ENCODE results near the gene GATA6.
"Not testable (repeated sequence)": the region's sequence is repeated elsewhere in the genome, so short reads cannot be mapped to it uniquely, and the experiment has no call there.

The GATA6 gene

GRCh38 chr18:22219568-22220355, 50.4 kb downstream of the GATA6 start:
- H3K4me3 ChIP-seq (ENCODE audit: low read depth, low read length), result no peak overlapping the region
- ChIA-PET CTCF (interaction anchor here (0.5 to 1.6 kb wide), 9 partner anchors 9 to 346 kb away, joined by 3 to 10 read pairs (median 3); no protein-coding TSS in a partner anchor), POLR2A (interaction anchor here (1.6 kb wide), 1 partner anchor 50 kb away, joined by 8 read pairs; the partner anchor contains the start of gene GATA6)
- no peaks in the 10 kb centered on the region for H3K36me3 ChIP-seq (ENCODE audit: control insufficient read depth in 2 of 2, insufficient read depth in 1 of 2, low read length in 2 of 2)
- no peaks in the 10 kb centered on the region for H3K9me3 ChIP-seq (ENCODE audit: control insufficient read depth, insufficient read depth, low read depth, low read length)
- peaks cover 10% of the 10 kb centered on the region for H3K4me1 ChIP-seq (ENCODE audit: control insufficient read depth, insufficient read depth, low read length)
- TF ChIP-seq ZNF121 (tag by site-specific recombination; IDR thresholded peaks at IDR 0.05), result 0 out of 2 replicates have a peak, but pooled peaks have one; percentile 19
- TF ChIP-seq MZF1 (tag by site-specific recombination; IDR thresholded peaks at IDR 0.05; ENCODE audit: borderline replicate concordance), result 0 out of 2 replicates have a peak, but pooled peaks have one; percentile 20
- TF ChIP-seq ZNF335 (tag by site-specific recombination; conservative IDR thresholded peaks at IDR 0.05), result peak; percentile 43; the same call in 1 of the 2 replicates
- no peak for TF ChIP-seq EGR2 (tag by site-specific recombination; IDR thresholded peaks at IDR 0.05; ENCODE audit: low read depth)
- no peak overlapping the region for H3K27ac ChIP-seq (ENCODE audit: extremely low read depth, low read depth, low read length)

GRCh38 chr18:22220585-22220984, 51.2 kb downstream of the GATA6 start:
- TF ChIP-seq ZNF146 (tag by site-specific recombination; IDR thresholded peaks at IDR 0.05) (peak; percentile 95), ZNF280D (tag by site-specific recombination; IDR thresholded peaks at IDR 0.05) (0 out of 2 replicates have a peak, but pooled peaks have one; percentile 84), ZNF580 (tag by site-specific recombination; IDR thresholded peaks at IDR 0.05) (peak; percentile 67)
- not testable (repeated sequence) for H3K36me3 ChIP-seq (ENCODE audit: control insufficient read depth in 2 of 2, insufficient read depth in 1 of 2, low read length in 2 of 2); H3K27ac ChIP-seq (ENCODE audit: extremely low read depth, low read depth, low read length); H3K4me1 ChIP-seq (ENCODE audit: control insufficient read depth, insufficient read depth, low read length); H3K9me3 ChIP-seq (ENCODE audit: control insufficient read depth, insufficient read depth, low read depth, low read length); H3K4me3 ChIP-seq (ENCODE audit: low read depth, low read length)
- CTCF ChIA-PET, result interaction anchor here (0.7 to 1.6 kb wide), 4 partner anchors 125 to 342 kb away, joined by 3 to 10 read pairs (median 3); no protein-coding TSS in a partner anchor
- POLR2A ChIA-PET, result interaction anchor here (1.6 kb wide), 1 partner anchor 51 kb away, joined by 8 read pairs; the partner anchor contains the start of gene GATA6

- no peaks in the 10 kb centered on the region for H3K9me3 ChIP-seq (ENCODE audit: control insufficient read depth, insufficient read depth, low read depth, low read length)
- no peaks in the 10 kb centered on the region for H3K36me3 ChIP-seq (ENCODE audit: control insufficient read depth in 2 of 2, insufficient read depth in 1 of 2, low read length in 2 of 2)
- no peak overlapping the region for H3K27ac ChIP-seq (ENCODE audit: extremely low read depth, low read depth, low read length)
- ChIA-PET POLR2A (no interaction called here), CTCF (interaction anchor here (1.0 kb wide), 1 partner anchor 157 kb away, joined by 5 read pairs; no protein-coding TSS in a partner anchor)
- peaks cover 10% of the 10 kb centered on the region for H3K4me1 ChIP-seq (ENCODE audit: control insufficient read depth, insufficient read depth, low read length)
- TF ChIP-seq ZBTB11 (tag by site-specific recombination; conservative IDR thresholded peaks at IDR 0.05; ENCODE audit: low read depth), result no peak
- no peak for TF ChIP-seq ZNF223 (tag by site-specific recombination; IDR thresholded peaks at IDR 0.05)
- no peak for TF ChIP-seq ZBTB49 (tag by site-specific recombination; IDR thresholded peaks at IDR 0.05; ENCODE audit: low read depth)
- no peak for TF ChIP-seq ZNF561 (tag by site-specific recombination; IDR thresholded peaks at IDR 0.05; ENCODE audit: borderline replicate concordance)
- TF ChIP-seq OSR2 (tag by site-specific recombination; IDR thresholded peaks at IDR 0.05), result no peak
- no peak for TF ChIP-seq ZNF280D (tag by site-specific recombination; IDR thresholded peaks at IDR 0.05)
- TF ChIP-seq ZNF16 (tag by site-specific recombination; IDR thresholded peaks at IDR 0.05; ENCODE audit: low read depth), result no peak
- no peak for TF ChIP-seq SP7 (tag by site-specific recombination; IDR thresholded peaks at IDR 0.05)
- no peak overlapping the region for H3K4me3 ChIP-seq (ENCODE audit: low read depth, low read length)
Observed at GRCh38 chr18:22221350-22221749, 52.0 kb downstream of the GATA6 start.

Data from HEK293 (cell line).